Islet of Langerhans (tissue), 1 donor: ENCODE measurements around the gene BUB3.
"Not testable (repeated sequence)": the region's sequence is repeated elsewhere in the genome, so short reads cannot be mapped to it uniquely, and the experiment has no call there.

ENCODE experiments used
- FAIRE-seq: peaks from one replicate; lab custom pipeline; 2011; peaks lifted over from hg19 to GRCh38; lab: Jason Lieb, UNC

Gene BUB3

DNA sequence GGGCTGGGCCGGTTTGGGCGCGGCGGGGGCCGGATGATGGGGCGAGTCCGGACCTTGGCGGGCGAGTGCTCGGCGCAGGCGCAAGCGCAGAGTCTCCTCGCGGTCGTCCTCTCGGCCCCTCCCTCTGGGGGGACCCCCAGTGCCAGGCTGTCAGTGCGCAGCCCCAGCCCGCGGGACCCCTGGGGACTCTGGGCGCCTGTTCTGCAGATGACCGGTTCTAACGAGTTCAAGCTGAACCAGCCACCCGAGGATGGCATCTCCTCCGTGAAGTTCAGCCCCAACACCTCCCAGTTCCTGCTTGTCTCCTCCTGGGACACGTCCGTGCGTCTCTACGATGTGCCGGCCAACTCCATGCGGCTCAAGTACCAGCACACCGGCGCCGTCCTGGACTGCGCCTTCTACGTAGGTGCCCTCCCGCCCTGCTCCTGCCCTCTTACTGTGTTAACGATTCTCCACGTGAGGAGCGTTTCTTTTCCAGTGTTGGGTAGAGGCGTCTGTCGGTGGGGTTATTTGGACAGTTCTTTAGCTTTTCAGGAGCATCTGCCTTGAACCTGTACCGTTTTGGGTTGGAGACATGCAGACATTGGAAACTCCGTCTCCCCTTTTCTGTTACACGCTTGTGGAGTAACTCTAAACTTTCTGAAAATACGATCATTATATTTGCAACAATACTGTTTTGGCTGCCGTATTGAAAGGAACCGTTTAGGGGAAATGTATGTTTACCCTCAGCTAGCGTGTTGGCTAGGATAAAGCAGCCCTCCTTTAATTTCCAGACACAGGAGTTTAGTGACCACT is 706 bp downstream of the BUB3 start:
- no peak for FAIRE-seq

DNA sequence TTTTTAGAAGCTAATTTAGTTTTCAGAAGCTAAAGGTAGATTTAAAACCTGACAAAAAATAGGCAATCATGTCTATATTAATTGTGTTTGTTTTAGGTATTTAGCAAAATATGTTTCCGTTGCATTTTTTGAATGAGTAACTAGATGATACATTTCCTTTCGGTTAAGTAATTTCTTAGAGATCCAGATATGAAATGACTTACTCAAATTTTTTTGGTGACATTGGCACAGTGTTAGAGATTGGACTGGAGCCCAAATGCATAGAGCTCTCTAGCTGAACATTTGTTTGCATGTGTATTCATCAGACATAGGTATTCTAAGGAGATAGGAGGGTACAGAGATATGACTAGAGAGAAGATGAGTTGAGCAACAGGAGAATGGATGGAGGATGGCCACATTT is 1.9 kb downstream of the BUB3 start:
- no peak for FAIRE-seq

DNA sequence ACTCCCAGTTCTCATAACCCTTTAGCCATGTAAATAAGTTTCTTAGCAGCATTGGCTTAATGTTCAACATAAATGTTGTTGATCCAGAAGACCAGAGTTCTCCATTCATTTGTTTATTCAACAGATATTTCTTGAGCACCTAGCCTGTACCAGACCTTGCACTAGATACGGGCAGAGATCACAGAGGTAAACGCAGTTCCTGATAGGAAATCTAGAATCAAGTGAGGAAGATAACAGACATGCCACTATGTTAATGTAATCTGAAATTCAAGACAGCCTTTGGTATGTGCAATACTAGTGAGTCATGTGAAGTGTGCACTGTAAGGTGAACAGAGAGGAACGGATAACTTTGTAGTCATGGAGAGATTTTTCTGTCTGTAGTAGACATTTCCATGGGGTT is 3.0 kb downstream of the BUB3 start:
- no peak for FAIRE-seq

DNA sequence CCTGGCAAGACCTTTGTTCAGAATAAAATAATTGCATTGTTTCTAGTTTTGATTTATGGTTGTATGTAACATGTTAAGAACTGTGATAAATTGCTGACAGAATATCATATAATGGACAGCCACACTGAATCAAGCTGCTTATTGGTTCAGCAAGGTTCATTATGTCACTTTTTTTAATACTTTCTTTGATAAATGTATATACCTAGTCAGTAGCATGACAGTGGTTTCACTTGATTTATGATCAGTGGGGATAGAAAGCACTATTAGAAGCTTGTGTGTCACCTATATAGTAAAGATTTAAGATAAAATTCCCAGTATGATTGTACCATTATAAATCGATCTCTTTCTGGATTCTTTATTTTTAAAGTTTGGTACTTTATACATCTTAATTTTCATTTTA is 4.5 kb downstream of the BUB3 start:
- no peak for FAIRE-seq

DNA sequence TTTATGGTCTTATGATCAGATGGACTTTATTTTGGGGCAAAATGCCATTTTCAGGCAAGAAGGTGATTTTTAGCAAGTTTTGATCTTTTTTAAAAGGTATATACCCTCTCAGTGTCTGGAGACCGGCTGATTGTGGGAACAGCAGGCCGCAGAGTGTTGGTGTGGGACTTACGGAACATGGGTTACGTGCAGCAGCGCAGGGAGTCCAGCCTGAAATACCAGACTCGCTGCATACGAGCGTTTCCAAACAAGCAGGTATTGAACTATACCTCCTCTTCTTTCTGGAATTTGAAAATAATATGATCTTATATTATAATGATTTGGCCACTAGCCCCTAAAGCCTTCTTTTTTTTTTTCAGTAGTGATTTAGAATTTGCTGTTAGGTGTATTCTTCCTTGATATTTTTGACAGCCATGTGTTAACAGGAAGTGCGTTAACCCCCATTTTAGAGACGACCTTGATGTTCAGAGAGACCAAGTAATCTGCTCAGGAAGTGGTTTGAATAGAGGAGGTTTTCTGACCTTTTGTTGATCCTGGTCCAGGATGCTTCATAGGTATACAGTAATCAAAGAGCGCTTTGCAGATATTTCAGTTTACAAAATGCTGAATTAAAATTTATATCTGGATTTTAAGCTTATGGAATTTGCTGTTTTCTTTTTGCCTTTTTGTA is 6.2 kb downstream of the BUB3 start:
- no peak for FAIRE-seq

DNA sequence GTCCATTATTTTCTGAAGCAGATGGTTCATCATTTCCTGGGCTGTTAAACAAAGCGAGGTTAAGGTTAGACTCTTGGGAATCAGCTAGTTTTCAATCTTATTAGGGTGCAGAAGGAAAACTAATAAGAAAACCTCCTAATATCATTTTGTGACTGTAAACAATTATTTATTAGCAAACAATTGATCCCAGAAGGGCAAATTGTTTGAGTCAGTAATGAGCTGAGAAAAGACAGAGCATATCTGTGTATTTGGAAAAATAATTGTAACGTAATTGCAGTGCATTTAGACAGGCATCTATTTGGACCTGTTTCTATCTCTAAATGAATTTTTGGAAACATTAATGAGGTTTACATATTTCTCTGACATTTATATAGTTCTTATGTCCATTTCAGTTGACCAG is 10.1 kb downstream of the BUB3 start:
- FAIRE-seq: no peak

DNA sequence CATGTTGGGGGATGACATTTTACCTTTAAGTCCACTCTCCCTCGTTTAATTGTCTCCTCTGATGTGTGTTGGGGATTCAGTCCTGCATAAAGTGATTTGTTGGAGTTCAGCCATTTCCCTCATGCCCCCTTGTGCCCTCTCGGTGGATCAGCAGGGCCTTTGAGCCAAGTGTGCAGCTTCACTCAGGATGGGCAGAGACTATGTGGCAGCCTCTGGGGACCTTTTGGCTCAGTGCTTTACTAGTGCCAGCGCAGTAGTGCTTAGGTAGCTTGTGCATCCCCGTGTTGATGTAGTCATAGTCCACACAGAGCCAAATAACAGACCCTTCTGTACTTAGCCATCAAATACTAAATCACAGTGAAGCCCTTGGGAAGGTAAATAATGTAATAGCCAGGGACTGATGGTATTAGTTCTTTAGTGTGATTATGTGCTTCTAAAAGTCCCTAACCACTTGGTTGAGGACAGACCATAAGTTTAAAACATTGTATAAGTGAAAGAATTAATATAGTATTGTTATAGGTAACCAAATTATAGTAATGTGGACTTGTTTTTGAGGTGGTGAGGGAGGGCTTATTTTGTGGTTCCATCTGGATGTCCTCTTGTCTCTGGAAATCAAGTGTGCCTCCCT is 11.4 kb downstream of the BUB3 start:
- no peak for FAIRE-seq

DNA sequence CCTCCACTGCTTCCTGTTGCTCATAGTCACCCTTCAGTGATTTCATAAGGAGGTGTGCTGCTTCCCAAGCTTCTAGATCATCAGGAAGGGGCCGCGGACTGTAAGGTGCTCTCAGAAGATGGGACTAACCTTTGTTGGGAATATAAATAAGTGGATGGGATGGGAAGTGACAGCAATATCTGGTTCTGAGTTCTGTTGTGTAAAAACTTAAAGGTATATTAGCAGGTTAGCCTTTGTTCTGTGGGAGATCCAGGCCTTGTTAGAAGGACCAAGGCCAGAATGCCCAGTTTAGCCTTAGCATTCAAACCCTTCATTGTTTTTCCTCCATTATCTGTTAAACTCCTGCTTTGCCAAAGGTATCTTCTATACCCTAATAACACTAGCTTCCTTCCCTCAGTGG is 12.4 kb downstream of the BUB3 start:
- no peak for FAIRE-seq

DNA sequence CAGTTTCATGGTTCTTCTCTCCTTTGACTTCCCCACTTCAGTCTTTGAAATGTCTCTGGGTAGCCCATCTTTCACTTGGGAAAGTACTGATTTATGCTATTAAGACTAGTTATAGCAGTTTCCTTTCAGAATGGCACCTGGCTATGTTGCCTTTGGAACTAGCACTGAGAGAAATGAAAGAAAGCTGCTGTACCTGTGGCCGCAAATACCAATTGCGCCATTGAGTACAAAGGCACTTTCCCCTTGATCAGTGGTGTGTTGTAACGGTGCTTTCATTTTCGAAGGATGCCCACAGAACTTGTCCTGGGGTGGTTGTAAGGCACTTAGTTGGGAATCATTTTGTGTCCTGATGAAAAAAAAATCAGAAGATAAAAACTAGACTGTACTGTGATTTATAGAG is 16.8 kb downstream of the BUB3 start:
- FAIRE-seq: no peak

DNA sequence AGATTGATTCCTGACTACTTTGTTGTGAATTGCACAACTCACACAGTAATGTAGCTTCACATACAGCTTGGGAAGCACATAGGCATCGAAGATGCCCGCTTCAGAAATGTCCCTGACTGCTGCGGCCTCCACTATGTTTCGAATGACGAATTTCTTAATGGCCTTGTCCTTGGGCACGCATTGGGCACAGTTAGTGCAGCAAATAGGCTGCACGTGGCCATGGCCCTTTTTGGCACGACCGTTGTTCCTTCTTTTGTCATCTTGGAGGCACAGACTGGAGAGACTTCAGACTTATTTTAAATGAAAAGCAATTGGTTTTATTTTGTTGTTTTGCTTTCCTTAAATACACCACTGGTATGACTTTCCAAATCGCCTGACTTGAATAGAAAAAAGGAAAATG is 17.4 kb downstream of the BUB3 start:
- FAIRE-seq: not testable (repeated sequence)

DNA sequence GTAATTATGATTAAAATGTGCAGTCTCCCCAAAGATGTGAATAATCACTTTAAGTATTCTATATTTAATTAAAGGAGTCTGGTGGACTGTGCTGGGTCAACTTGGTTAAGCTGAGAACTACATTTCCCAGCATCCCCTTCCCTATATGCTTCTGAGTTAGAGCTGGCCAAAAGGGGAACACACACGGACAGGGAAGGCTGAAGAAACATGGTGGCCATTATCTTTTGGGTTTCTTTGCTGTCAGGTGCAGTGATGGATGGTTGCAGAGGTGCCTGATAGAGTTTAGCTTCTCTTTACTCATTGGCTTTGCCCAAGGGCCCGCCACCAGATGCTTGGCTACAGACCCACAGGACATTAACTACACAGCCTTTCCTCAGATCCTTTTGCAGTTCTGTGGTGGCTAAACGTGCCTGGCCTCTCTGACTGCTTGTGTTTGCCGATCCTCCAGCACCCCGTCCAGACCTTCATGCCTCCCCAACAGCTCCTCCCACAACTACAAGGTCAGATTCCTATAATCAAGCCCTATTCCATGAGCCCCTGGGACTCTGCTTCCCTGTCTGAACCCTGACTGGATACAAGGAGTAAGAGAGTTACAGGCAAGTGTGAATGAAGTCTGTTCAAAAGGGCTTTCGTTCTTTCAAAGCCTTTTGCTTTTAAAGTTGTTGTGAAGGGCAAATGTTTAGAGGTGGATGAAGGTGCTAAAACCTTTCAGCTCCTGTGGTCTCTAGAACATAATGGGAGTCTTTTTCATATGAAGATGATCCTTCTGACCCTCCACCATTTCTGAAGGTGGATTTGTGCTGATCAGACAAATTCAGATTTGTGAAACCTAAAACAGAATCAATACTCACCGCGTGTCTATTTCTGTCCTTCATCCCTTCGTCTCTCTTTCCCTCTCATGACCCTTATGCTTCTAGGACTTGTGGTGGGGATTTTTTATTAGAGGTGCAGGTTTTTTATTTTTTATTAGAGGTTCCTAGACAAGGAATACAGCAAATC is 21.5 kb downstream of the BUB3 start:
- no peak for FAIRE-seq

DNA sequence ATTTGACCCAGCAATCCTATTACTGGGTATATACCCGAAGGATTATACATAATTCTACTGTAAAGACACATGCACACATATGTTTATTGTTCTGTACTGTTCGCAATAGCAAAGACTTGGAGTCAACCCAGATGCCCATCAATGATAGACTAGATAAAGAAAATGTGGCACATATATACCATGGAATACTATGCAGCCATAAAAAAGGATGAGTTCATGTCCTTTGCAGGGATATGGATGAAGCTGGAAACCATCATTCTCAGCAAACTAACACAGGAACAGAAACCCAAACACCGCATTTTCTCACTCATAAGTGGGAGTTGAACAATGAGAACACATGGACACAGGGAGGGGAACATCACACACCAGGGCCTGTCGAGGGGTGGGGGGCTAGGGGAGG is 24.2 kb downstream of the BUB3 start:
- FAIRE-seq: not testable (repeated sequence)

DNA sequence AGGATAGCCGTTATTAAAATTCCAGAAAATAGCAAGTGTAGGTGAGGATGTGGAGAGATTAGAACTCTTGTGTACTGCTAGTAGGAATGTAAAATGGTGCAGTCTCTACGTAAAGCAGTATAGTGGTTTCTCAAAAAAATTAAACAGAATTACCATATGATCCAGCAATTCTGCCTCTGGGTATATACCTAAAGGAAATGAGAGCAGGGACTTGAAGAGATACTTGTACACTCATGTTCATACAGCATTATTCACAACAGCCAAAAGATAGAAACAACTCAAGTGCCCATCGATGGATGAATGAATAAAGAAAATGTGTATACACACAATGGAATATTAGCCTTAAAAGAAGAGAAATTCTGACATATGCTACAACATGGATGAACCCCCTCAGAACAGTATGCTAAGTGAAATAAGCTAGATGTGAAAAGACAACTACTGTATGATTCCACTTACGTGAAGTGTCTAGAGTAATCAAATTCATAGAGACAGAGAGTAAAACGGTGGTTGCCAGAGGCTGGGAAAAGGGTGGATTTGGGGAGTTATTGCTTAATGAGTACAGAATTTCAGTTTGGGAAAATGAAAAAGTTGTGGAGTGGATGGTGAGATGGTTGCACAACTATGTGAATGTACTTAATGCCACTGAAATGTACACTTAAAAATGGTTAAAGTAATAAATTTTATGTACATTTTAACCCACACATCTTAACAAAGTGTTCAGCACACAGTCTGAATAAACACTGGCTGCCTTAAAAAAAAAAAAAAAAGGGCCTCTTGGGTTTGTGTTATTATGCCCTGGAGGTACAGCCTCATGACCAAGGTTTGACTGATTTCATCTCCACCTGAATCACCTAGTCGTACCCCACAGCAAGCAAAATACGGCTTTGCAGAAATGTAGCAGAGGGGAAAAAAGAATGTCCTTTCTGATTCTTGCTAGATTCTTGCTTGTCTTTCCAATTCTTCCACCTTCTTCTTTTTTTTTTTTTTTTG is 26.2 kb downstream of the BUB3 start:
- no peak for FAIRE-seq

DNA sequence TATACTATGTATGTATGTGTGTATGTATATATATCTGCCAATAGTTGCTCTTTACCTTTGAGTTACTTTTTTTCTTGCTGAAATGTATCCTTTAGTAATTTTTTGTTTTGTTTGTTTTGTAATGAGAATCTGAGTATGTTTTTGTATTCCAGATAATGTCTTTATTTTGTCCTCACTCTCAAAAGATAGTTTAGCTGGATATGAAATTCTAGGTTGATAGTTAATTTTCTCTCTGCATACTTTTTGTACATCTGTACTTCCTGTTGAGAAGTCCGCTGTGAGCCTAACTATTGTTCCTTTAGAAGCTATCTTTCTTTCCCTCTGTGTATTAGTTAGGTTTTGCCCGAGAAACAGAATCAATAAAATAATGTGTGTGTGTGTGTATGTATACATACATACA is 29.5 kb downstream of the BUB3 start:
- FAIRE-seq: no peak

DNA sequence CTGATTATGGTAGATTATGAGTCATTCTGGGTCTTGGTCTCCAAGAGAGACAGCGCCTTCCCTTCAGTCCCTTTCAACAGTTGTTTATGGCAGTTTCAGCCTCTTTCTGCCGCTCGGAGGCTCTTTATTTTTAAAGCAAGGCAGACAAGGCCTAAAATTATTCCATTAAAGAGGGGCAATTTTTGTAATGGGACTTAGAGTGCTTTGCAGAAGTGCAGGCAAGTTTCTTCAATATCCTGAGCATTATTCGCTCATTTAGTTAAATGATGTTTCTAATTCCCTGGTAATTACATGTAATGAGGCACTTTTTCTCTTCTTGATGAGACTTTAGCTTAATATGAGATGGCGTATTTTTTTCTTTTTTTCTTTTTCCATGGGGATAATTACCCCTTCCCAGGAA is 33.6 kb downstream of the BUB3 start:
- no peak for FAIRE-seq

DNA sequence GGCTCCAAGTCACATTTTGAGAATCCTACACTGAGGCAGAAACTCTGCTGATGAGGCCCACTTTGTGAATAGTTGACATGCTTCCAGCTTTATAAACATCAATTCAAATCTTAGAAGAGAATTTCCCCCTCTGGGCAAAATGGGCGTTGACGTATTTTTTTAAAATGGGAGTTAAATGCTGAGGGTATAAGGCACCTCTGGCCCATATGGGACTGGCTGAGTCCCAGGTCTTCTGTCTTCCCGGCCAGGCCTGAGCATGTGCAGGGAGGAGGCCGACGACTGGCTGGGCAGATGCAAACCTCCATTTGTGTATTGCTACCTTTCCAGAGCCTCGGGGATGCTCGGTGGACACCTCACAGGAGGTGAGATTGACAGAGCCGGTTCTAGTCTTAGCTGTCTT is 37.7 kb downstream of the BUB3 start:
- no peak for FAIRE-seq

DNA sequence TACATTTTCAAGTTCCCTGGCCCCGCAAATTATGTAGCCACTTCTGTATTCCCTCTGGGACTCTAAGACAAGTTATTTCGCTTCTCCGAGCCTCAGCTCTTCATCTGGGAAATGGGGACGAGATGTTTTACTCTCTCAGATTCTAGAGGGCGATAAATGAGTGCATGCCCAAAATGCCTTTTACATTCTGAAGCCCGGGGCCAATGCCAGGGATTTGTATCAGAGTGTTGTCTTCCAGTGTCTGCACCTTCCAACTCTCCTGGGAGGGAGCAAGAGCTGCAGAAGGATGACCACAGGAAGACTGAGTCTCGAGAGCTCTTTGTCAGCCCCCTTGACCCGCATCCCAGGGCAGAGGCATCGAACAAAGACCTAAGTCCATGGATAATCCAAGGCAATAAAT is 39.9 kb downstream of the BUB3 start:
- FAIRE-seq: no peak

DNA sequence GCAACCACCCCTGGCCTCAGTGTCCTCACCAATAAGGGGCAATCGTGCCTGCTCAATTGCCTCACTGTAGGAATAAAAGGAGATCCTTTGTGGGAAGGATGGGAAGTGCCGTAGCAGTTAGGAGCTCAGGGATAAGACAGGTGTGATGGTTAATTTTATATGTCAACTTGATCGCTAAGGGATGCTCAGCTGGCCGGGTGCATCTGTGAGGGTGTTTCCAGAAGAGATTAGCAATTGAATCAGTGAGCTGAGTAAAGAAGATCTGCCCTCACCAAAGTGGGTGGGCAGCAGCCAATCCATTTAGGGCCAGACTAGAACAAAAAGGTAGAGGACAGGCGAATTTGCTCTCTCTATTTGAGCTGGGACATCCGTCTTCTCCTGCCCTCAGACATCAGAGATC is 46.3 kb downstream of the BUB3 start:
- no peak for FAIRE-seq

DNA sequence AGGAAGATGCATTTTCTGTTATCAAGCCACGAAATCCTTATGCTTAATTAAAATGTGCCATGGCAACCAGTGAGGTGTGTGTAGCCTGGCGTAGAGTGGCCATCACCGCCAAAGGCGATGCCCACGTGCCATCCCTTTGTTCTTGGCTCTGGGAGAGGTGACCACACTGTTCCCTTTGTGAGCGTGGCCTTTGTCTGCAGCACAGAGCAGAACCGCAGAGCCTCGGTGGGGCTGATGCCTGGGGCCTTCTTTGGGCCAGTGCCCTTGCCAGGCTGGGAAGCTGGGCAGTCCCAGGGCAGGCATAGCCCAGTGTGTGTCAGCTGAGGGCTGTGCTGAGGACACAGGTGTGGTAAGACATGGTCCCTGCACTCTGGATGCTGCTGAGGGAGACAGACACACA is 48.3 kb downstream of the BUB3 start:
- no peak for FAIRE-seq

DNA sequence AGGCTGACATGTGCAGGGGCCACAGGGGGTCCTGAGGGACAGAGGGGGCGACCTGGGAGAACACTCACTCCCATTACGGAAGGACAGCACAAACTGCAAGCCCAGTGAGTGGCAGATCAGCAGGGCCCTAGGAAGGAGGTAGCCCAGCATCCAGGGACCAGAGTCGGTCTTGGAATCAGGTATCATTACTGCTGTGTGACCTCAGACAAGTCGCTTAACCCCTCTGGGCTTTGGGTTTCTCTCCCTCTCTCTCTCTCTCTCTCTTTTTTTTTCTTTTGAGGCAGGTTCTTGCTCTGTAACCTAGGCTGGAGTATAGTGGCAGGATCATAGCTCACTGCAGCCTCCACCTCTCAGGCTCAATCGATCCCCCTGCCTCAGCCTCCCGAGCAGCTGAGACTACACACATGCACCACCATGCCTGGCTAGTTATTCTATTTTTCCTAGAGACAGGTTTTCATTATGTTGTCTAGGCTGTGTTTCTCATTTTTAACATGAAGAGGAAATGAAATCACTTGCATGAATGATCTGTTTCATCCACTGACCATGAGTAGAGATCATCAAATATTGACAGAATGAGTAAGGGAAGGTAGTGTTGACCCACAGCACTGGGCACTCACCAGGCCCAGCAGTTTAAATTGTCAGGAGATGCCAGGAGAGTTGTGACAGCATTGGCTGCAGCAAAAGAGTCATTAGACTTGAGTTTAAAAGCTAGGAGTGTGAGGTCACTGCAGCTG is 49.4 kb downstream of the BUB3 start:
- peak; percentile 99 for FAIRE-seq

DNA sequence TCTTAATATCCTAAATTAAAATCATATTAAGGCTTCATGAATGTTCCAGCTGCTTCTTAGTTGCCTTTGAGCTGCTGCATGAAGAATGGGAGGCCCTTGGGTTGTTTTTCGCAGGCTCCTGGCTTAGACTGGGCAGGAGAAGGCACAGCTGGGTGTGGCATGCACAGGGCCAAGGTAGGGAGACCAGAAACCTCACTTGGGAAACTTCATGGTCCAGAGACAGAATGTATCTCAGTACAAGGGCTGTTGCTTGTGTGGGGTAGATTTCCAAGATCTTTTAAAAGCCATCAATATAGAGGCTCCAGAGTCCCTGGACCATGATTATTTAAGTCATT is 49.9 kb downstream of the BUB3 start:
- FAIRE-seq: no peak
